ENCODE data around the gene TGM3. TPM values are rescaled to one million over a fixed set of nuclear protein-coding genes. Genes with fewer than 3 reads are reported as not detected.

TGM3 gene
- total RNA-seq, 1 experiment from 2014 or later: not detected

GRCh38 chr20:2283706-2284423 lies 11.9 kb upstream of the TGM3 start:
- DNase-seq (ENCODE audit: low read depth): peak; percentile 83

GRCh38 chr20:2285193-2285592 lies 10.6 kb upstream of the TGM3 start:
- no peak for DNase-seq (ENCODE audit: low read depth)

GRCh38 chr20:2285613-2286012 lies 10.2 kb upstream of the TGM3 start:
- DNase-seq (ENCODE audit: low read depth): no peak

- DNase-seq (ENCODE audit: low read depth): no peak
Measured at GRCh38 chr20:2287504-2287903, 8.3 kb upstream of the TGM3 start.

- DNase-seq (ENCODE audit: low read depth): peak; percentile 62
Measured at GRCh38 chr20:2289475-2289874, 6.3 kb upstream of the TGM3 start.

- no peak for DNase-seq (ENCODE audit: low read depth)
Measured at GRCh38 chr20:2290486-2290885, 5.3 kb upstream of the TGM3 start.

- DNase-seq (ENCODE audit: low read depth): no peak
Measured at GRCh38 chr20:2292416-2293110, 3.2 kb upstream of the TGM3 start.

GRCh38 chr20:2293486-2293885 lies 2.3 kb upstream of the TGM3 start:
- no peak for DNase-seq (ENCODE audit: low read depth)

GRCh38 chr20:2293971-2294370 lies 1.8 kb upstream of the TGM3 start:
- DNase-seq (ENCODE audit: low read depth): no peak

- DNase-seq (ENCODE audit: low read depth): no peak
Measured at GRCh38 chr20:2295286-2295685, 515 bp upstream of the TGM3 start.

GRCh38 chr20:2296524-2297356 lies 939 bp downstream of the TGM3 start:
- peak; percentile 35 for DNase-seq (ENCODE audit: low read depth)

GRCh38 chr20:2297357-2297728 lies 1.5 kb downstream of the TGM3 start:
- DNase-seq (ENCODE audit: low read depth): peak; percentile 45

GRCh38 chr20:2298116-2298515 lies 2.3 kb downstream of the TGM3 start:
- no peak for DNase-seq (ENCODE audit: low read depth)

GRCh38 chr20:2298701-2299100 lies 2.9 kb downstream of the TGM3 start:
- no peak for DNase-seq (ENCODE audit: low read depth)

- no peak for DNase-seq (ENCODE audit: low read depth)
Measured at GRCh38 chr20:2299301-2299700, 3.5 kb downstream of the TGM3 start.

- no peak for DNase-seq (ENCODE audit: low read depth)
Measured at GRCh38 chr20:2300002-2300401, 4.2 kb downstream of the TGM3 start.

GRCh38 chr20:2300420-2300819 lies 4.6 kb downstream of the TGM3 start:
- DNase-seq (ENCODE audit: low read depth): peak; percentile 47

GRCh38 chr20:2301164-2301622 lies 5.4 kb downstream of the TGM3 start:
- DNase-seq (ENCODE audit: low read depth): peak; percentile 62

- DNase-seq (ENCODE audit: low read depth): no peak
Measured at GRCh38 chr20:2302384-2303060, 6.7 kb downstream of the TGM3 start.

GRCh38 chr20:2303673-2304072 lies 7.9 kb downstream of the TGM3 start:
- DNase-seq (ENCODE audit: low read depth): no peak

- no peak for DNase-seq (ENCODE audit: low read depth)
Measured at GRCh38 chr20:2304180-2304579, 8.4 kb downstream of the TGM3 start.

- peak; percentile 29 for DNase-seq (ENCODE audit: low read depth)
Measured at GRCh38 chr20:2305029-2305428, 9.2 kb downstream of the TGM3 start.

All from M059J (cell line).